CD4-positive, alpha-beta T cell treated with Interleukin-17A for 4 hours (primary cell): ENCODE measurements around the gene CTNNA3.
"Not testable (repeated sequence)": the region's sequence is repeated elsewhere in the genome, so short reads cannot be mapped to it uniquely, and the experiment has no call there.

Experiments
- DNase-seq: peaks from one replicate; pipeline ENCODE4 v3.0.0-alpha.2; 2020; ENCODE audit warnings: mixed read lengths

Gene CTNNA3

GRCh38 chr10:67230680-67231500, 465.1 kb downstream of the CTNNA3 start:
- not testable (repeated sequence) for DNase-seq

GRCh38 chr10:67225226-67225625, 470.8 kb downstream of the CTNNA3 start:
- no peak for DNase-seq

GRCh38 chr10:67224553-67224952, 471.4 kb downstream of the CTNNA3 start:
- no peak for DNase-seq

GRCh38 chr10:67222934-67223333, 473.1 kb downstream of the CTNNA3 start:
- no peak for DNase-seq

GRCh38 chr10:67221939-67222494, 474.0 kb downstream of the CTNNA3 start:
- no peak for DNase-seq

GRCh38 chr10:67211680-67212079, 484.3 kb downstream of the CTNNA3 start:
- DNase-seq = no peak

GRCh38 chr10:67207923-67208322, 488.1 kb downstream of the CTNNA3 start:
- not testable (repeated sequence) for DNase-seq

GRCh38 chr10:67200913-67201564, 495.0 kb downstream of the CTNNA3 start:
- DNase-seq = no peak

GRCh38 chr10:67175354-67175753, 520.6 kb downstream of the CTNNA3 start:
- DNase-seq = no peak

- DNase-seq = no peak
Observed at GRCh38 chr10:67173787-67174186, 522.2 kb downstream of the CTNNA3 start.

GRCh38 chr10:67171970-67172369, 524.0 kb downstream of the CTNNA3 start:
- DNase-seq = no peak

GRCh38 chr10:67156239-67156638, 539.8 kb downstream of the CTNNA3 start:
- DNase-seq = no peak

GRCh38 chr10:67151471-67151870, 544.5 kb downstream of the CTNNA3 start:
- no peak for DNase-seq

GRCh38 chr10:67144530-67144929, 551.5 kb downstream of the CTNNA3 start:
- no peak for DNase-seq

GRCh38 chr10:67141300-67141699, 554.7 kb downstream of the CTNNA3 start:
- no peak for DNase-seq

- DNase-seq = no peak
Observed at GRCh38 chr10:67140641-67141040, 555.4 kb downstream of the CTNNA3 start.

- DNase-seq = no peak
Observed at GRCh38 chr10:67127441-67127840, 568.6 kb downstream of the CTNNA3 start.

- DNase-seq = no peak
Observed at GRCh38 chr10:67119651-67120050, 576.3 kb downstream of the CTNNA3 start.

- no peak for DNase-seq
Observed at GRCh38 chr10:67115972-67116371, 580.0 kb downstream of the CTNNA3 start.

- DNase-seq = no peak
Observed at GRCh38 chr10:67114945-67115344, 581.0 kb downstream of the CTNNA3 start.

GRCh38 chr10:67112765-67113164, 583.2 kb downstream of the CTNNA3 start:
- DNase-seq = no peak

- no peak for DNase-seq
Observed at GRCh38 chr10:67110286-67110685, 585.7 kb downstream of the CTNNA3 start.

- DNase-seq = no peak
Observed at GRCh38 chr10:67107670-67108069, 588.3 kb downstream of the CTNNA3 start.

- no peak for DNase-seq
Observed at GRCh38 chr10:67100951-67101350, 595.0 kb downstream of the CTNNA3 start.
